BJ (cell line): ENCODE measurements around the gene TTC39C. TPM values are rescaled to one million over a fixed set of nuclear protein-coding genes. Genes with fewer than 3 reads are reported as not detected.

Source experiments
- CTCF ChIA-PET: fragments of 350-600 bp; formaldehyde crosslinking; extraction: SDS; loops from one replicate; lab custom pipeline; 2021; ENCODE audit warnings: antibody characterized with exemption, inconsistent platforms; lab: Yijun Ruan, JAX
- POLR2A ChIA-PET: fragments of 300-600 bp; sonication (Branson Sonifier 250); formaldehyde crosslinking; extraction: SDS; loops from one replicate; lab custom pipeline; 2021; ENCODE audit warnings: antibody characterized with exemption; lab: Charles Lee
- DNase-seq: peaks from one replicate; pipeline ENCODE4 v3.0.0-alpha.2; 2011; ENCODE audit warnings: low read depth
- H3K27me3 ChIP-seq: 2 replicates; pipeline ENCODE4 v1.6.0; 2011; ENCODE audit warnings: low read length; ENCODE audit not compliant: control insufficient read depth, insufficient read depth
- H3K36me3 ChIP-seq: 2 replicates; pipeline ENCODE4 v1.5.1; 2011; ENCODE audit warnings: low read length; ENCODE audit not compliant: control insufficient read depth, insufficient read depth
- H3K4me3 ChIP-seq: 2 replicates; pipeline ENCODE4 v1.5.1; 2011; ENCODE audit warnings: low read depth, mild to moderate bottlenecking, control low read depth, low read length
- CTCF ChIP-seq: IDR thresholded peaks from 2 replicates; pipeline ENCODE4 v1.5.1; 2011; ENCODE audit warnings: low read depth, mild to moderate bottlenecking, control low read depth, inconsistent platforms, low read length, moderate library complexity; ENCODE audit not compliant: insufficient read depth
- polyA plus RNA-seq: library from polyadenylated mRNA; depleted of rRNA; stranded (reverse); fragments of >200 nt; gene quantifications from 2 replicates; pipeline ENCODE4 v1.2.3, GENCODE V29; 2011

TTC39C gene
- polyA plus RNA-seq, 1 experiment = 37.9 TPM

- Histone ChIP-seq H3K4me3 (no peak overlapping the region), H3K27me3 (no peaks in the 10 kb centered on the region), H3K36me3 (peaks cover 10% of the 10 kb centered on the region)
- DNase-seq = no peak
- ChIA-PET POLR2A (no interaction called here), CTCF (no interaction called here)
- no peak for TF ChIP-seq CTCF
Observed at GRCh38 chr18:24064391-24065100, 50.0 kb downstream of the TTC39C start.

DNA sequence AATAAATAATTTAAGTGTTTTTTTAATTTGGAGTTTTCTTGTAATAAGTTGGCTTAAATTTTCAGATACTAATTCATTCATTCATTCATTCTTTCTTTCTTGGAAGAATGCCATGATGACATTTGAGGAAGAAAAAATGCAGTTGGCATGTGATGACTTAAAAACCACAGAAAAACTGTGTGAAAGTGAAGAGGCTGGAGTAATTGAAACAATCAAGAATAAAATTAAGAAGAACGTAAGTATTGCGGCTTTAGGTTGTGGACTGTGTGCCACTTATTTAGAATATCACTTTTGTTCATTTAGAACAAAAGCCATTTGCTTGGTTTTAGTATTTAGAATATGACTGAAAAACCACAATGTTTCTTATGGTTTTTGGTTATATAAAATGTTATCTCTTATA, 51.4 kb downstream of the TTC39C start:
- H3K4me3 ChIP-seq = no peak overlapping the region
- H3K36me3 ChIP-seq = peaks cover 10% of the 10 kb centered on the region
- ChIA-PET POLR2A (no interaction called here), CTCF (interaction anchor here (1.1 kb wide), 1 partner anchor 29 kb away, joined by 3 read pairs; no protein-coding TSS in a partner anchor)
- DNase-seq = no peak
- H3K27me3 ChIP-seq = no peaks in the 10 kb centered on the region
- no peak for TF ChIP-seq CTCF

- POLR2A ChIA-PET = no interaction called here
- Histone ChIP-seq H3K4me3 (no peak overlapping the region), H3K36me3 (peaks cover 12% of the 10 kb centered on the region), H3K27me3 (no peaks in the 10 kb centered on the region)
- CTCF ChIA-PET = interaction anchor here (0.6 to 1.2 kb wide), 2 partner anchors 8 to 511 kb away, joined by 3 read pairs; no protein-coding TSS in a partner anchor
- no peak for DNase-seq
- TF ChIP-seq CTCF = no peak
Observed at GRCh38 chr18:24068945-24069693, 54.6 kb downstream of the TTC39C start.

DNA sequence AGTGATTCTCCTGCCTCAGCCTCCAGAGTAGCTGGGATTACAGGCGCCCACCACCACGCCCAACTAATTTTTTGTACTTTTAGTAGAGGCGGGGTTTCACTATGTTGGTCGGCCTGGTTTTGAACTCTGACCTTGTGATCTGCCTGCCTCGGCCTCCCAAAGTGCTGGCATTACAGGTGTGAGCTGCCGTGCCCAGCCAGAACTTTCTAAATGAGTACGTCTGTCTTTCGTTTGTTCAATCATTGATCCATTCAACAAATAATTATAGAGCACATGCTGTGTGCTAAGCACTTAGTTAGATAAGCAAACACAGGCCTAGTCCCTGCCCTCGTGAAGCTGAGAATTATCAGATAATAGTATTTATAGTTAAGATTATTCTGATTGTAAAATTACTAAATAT, 56.5 kb downstream of the TTC39C start:
- no peak overlapping the region for H3K4me3 ChIP-seq
- POLR2A ChIA-PET = no interaction called here
- CTCF ChIA-PET = interaction anchor here (1.4 kb wide), 1 partner anchor 15 kb away, joined by 3 read pairs; no protein-coding TSS in a partner anchor
- H3K36me3 ChIP-seq = peaks cover 12% of the 10 kb centered on the region
- DNase-seq = no peak
- TF ChIP-seq CTCF = no peak
- H3K27me3 ChIP-seq = no peaks in the 10 kb centered on the region

- peaks cover 8% of the 10 kb centered on the region for H3K36me3 ChIP-seq
- H3K27me3 ChIP-seq = no peaks in the 10 kb centered on the region
- TF ChIP-seq CTCF = no peak
- ChIA-PET CTCF (interaction anchor here (1.0 to 1.4 kb wide), 2 partner anchors 16 to 50 kb away, joined by 3 read pairs; no protein-coding TSS in a partner anchor), POLR2A (interaction anchor here (0.6 kb wide), 1 partner anchor 43 kb away, joined by 3 read pairs; no protein-coding TSS in a partner anchor)
- H3K4me3 ChIP-seq = no peak overlapping the region
- no peak for DNase-seq
Observed at GRCh38 chr18:24071779-24072178, 57.2 kb downstream of the TTC39C start.
